NCI-H1417 (cell line): ENCODE results near the gene PDIA6.
A peak's percentile ranks its signal among the peaks of the same experiment; 100 is the strongest.

Source experiments
- DNase-seq, 3 experiments: peaks; one replicate each; lab custom pipeline; 2025; lab: John Stamatoyannopoulos, UW

PDIA6 gene, protein sequence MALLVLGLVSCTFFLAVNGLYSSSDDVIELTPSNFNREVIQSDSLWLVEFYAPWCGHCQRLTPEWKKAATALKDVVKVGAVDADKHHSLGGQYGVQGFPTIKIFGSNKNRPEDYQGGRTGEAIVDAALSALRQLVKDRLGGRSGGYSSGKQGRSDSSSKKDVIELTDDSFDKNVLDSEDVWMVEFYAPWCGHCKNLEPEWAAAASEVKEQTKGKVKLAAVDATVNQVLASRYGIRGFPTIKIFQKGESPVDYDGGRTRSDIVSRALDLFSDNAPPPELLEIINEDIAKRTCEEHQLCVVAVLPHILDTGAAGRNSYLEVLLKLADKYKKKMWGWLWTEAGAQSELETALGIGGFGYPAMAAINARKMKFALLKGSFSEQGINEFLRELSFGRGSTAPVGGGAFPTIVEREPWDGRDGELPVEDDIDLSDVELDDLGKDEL

DNA sequence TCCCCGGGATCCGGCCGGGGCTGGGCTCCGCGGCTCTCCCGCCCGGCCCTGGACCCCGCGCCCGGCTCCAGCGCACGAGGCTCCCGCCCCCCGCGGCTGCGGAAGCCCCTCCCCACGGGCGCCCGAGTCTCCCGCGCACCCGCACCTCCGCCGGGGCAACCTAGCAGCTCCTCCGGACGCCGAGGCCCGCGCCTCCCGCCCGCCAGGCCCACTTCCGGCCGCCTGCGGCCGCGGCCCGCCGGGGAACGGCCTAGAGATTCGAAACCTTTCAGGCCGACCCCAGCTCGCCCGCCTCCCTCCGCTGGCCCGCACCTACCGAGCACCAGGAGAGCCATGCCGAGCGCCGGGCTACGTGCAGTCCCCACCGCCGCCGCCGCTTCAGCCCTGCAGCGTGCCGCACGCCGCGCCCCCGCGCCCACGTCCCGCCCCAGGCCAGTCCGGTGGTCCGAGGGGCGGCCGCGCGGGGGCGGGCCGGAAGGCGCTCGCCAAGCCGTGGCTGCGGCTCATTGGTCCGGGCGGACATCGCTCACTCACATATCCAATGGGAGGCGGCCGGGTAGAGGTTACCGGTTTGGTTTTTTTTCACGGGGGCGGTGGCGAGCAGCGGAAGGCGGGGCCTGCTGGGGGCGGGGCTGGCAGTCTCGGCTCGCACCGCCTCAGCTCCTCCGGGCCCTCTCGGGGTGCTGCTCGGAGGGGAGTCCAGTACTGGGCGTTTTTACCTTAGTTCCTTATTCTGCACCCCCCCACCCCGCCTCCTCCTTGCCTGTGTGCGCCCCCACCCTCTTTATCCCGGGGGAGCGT, at the start of gene PDIA6:
PDIA6 (minus strand) TSS at position 424 of the 801 bp plus-strand sequence; CDS start at position 335, 89 bp downstream.
- DNase-seq: peak; percentile 98 to 100 (median 98)

DNA sequence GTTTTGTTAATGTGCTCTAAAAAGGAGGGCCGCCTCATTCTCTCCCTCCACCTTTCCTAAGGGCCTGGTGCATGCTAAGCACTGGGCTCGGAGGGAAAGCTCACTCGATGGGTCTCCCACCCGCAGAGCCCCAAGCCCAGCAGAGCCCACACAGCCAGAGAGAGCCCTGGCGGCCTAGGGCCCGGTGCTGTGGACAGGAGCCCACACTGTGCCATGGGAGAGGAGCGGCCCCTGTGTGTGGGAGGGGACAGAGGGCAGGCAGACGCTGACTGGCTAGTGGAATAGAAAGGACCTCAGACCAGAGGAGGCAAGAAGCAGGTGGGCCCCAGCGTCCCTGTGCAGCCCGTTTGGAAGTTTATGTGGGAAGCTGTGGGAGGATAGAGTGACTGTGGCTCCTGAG, 49.7 kb upstream of the PDIA6 start:
- DNase-seq: no peak

DNA sequence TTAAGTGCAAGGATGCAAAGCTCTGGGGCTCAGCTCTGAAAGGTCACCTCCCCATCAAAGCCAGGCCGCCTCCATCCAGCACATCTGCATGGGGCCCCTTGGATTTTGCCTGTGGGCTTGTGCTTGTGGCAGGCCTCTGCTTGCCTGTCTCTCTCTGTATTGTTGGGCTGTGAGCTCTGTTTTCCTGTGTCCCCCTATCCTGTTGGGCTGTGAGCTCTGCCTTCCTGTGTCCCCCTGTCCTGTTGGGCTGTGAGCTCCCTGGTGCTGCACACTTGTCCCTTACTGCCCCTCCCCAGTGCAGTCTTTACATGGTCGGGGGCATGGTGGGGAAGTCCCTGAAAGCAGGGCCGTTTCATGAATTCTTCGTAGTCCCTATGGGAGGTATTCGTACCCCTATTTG, 49.2 kb upstream of the PDIA6 start:
- DNase-seq: no peak

DNA sequence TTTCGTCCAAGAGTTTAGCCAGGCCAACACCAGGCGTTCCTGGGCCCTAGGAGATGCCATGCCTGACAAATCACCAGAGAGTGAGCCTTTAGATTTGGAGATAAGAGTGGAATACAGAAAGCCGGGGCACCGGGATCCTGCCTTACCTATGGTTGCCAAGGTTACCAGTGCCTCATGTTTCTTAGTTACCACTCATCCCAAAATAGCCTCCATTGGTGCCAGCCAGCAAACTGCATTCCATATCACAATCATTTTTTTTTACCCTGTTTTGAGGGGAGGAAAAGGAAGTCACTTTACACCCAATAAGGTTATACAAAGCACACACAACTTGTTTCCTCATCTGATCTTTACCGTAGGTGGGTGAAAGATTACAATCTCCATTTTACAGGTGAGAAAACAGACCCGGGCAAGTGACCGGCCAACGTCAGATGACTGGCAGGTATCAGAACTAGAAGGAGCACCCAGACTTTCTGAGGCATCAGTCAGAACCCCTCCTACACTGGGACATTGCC, 48.3 kb upstream of the PDIA6 start:
- no peak for DNase-seq

DNA sequence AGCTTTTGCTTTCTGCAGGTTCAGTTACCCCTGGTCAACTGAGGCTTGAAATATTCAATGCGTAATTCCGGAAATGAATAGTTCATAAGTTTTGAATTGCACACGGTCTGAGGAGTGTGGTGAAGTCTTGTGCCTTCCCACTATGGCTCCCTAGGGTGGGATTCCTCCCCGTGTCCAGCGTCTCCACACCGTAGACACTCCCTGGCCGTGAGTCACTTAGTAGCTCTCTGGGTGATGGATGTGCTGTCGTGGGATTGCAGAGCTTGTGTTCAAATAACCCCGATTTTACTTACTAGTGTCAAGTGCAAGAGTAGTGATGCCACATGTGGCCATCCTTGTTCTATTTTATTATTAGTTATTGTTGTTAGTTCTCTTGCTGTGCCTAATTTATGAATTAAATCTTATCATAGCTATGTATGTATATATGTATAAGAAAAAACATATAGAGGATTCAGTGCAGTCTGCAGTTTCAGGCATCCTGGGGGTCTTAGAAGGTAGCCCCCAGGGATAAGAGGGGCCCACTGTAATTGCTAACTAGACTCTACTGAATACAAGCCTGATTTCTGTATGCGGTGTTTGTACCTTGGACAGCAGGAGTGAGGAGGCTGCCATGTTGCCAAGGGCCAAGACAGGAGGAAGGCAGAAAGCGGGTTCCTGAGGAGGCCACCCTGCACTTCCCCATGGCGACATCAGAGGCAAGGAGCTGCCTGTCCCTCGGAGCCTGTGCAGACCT, 47.7 kb upstream of the PDIA6 start:
- DNase-seq: no peak

DNA sequence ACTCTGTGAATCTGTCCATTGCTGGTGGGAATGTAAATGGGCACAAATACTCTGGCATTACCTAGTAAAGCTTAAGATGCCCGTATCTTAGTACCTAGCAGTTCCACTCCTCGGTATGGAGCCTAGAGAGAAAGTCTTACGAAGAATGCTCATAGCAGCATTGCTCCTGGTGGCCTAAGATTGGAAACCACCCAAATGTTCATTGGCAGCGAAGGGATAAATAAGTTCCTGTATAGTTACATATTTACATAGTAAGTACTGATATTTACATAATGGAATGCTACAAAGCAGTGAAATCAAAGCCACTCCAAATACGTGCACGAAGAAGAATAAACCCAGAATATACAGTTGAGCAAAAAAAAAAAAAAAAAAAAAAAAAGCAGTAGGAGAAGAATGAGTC, 46.7 kb upstream of the PDIA6 start:
- DNase-seq: no peak

DNA sequence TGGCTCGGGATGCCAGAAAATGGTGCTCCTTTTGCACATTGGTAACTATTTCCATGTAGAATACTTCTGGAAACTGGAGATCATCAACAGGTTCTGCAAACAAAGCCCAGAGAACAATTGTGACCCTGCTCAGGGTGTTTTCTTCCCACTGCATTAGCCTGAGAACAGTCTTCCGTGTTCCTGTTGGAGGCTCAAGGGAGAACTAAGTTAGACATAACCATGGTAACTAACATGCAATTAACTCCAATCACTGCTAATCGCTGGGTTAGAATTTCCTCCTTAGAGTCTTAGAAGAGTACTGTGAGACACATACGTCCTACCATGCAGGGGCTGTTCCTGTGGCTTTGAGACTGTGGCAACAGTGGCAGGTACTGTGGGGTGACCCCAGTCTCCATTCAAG, 36.0 kb upstream of the PDIA6 start:
- peak in 1 of 3 experiments; percentile 44 for DNase-seq

DNA sequence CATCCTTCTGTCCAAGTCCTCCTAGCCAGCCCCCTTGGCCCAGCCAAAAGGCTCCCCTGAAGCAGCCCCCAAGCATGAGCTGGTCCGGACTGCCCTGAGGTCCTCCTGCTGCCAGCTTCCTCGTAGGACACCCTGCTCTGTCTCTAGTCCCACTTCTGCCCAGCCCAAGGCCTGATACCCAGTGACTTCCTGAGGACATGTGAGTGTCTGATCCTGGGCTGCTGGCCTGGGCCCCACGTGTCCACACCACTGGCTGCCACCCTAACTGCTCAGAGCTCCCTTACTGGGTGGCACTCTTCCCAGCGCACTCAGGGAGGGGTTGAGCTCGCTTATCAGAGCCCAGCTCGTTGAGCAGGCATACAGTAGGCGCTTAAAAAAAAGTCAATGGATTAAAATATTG, 34.4 kb upstream of the PDIA6 start:
- no peak for DNase-seq

DNA sequence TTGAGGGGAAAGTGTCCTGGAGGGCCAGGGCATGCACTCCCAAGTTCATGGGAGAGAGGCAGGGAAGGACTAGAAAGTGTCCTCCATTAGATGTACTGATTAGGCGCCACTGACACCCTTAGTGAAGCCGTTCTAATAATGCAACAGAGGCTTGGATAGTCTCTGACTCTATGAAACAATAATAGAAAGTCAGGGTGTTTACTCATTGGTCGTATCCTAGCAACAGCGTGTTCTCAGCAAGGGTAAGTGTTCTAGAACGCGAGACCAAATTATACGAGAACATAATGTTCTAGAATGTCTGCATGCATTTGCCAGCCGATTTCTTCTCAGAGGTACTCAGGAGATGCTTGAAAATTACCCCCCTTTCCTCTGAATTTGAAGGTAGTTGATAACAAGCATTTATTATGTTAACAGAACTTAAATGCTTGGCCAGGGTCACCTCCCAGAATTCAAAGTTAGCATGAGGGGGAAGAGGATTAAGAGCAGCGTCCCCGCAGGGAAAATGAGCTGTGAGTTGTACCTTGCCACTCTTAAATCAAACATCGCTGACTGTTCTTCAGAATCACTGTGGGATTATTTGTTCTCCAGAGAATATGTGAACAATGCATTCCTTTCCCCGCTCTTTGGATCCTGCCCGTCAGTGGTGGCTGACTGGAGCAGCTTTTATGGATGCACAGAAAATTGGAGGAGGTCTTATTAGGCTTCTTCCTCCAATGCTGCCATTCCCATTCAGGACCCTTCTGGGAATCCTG, 33.7 kb upstream of the PDIA6 start:
- DNase-seq: peak in 2 of 3 experiments; percentile 13 to 26

DNA sequence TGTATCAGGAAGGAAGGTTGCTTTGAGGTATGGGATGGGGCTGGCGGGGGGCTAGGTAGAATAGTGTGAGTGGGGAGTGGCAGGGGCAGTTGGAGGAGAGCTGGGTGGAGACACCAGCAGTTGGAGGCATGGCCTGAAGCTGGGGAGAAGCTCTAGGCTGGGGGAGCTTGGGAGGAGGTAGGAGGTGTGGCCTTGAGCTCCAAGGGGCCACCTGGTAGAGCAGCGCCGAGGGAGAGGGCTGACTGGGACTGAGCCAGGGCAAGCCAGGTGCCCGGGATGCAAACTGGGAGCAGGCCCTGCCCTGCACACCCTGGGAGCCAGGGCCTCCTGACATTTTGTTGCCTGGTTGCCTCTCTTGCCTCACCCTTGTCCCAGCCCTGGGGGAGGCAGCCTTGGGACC, 33.1 kb upstream of the PDIA6 start:
- DNase-seq: no peak

DNA sequence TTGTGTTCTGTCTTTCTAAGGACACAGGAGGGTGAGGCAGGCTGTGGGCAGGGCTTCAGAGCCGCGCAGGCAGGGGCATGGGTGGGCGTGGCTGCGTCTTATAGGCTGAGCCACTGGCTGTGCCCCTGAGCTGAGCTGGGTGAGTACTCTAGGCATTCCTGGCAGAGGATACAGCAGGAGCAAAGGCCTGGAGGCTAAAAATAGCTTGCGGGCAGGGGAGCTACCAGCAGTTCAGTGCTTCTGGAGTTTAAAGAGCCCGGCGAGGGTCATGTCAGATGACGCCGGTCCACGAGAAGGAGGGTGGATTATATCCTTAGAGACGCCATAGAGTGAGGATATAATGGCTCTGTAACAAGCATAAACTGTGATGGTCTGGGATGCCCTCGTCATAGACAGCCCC, 31.5 kb upstream of the PDIA6 start:
- peak in 1 of 3 experiments; percentile 99 for DNase-seq

DNA sequence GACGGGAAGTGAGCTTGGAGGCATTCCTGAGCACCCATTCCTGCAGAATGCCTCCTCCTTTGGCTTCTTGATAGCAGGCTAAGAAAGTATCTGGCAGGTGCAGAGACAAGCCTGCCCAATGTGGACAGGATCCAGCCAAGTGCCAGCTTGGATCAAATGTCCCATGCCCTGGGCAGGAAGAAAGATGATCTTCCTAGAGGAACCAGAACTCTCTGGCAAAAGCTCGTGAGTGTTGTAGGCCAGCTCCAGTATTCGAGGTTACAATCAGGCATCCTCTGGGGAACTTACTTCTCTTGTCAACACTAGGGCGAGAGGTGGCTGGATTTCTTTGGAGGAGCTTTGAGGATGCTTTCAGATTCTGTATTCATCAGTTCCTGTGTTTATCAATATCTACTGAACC, 29.9 kb upstream of the PDIA6 start:
- DNase-seq: no peak

DNA sequence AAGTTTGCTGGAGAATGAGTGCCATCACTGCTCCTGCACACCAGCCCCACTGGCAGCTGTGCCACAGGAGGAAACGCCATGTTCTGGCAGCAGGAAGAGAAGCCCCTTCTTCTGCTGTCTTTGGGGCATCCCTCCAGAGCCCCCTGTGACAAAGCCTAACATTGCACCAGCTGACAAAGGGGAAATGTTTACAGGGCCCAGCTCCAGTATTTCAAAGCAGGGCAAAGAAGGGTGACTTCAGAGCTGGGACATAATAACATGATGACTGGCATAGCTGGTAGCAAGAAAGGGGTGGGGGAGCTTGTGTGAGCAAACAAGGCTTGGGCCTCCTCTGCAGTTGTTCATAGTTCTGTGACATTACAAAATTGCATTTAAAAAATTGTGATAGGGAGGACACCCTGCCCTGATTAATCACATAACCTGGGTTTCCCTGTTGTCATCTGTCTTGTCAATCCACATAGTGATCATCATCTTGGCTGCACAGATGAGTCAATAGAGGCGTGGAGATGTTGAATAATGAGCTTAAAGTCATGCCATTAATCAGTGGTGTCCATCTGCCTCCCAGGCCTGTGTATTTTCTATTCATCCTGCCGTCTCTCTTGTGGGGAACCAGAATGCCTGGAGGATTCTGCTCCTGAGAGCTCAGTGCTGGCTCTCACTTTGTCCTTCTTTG, 29.1 kb upstream of the PDIA6 start:
- DNase-seq: no peak

DNA sequence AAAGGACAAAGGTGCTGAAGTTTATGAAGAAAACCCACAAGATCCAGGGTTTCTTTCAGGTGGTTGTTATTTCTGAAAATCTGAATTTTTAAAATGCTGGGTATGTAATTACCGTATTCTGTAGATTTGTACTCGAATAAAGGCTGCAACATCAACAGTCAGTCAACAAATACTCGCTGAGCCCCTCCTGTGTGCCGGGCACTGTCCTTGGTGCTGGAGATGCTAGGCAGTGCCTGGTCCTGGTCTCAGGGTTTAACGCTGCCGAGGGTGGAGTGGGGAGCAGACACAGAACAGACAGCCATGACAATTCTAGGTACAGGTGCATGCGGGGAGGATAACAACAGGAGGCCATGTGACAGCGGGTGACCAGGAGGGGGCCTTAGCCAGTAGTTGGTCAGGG, 27.2 kb upstream of the PDIA6 start:
- DNase-seq: no peak

DNA sequence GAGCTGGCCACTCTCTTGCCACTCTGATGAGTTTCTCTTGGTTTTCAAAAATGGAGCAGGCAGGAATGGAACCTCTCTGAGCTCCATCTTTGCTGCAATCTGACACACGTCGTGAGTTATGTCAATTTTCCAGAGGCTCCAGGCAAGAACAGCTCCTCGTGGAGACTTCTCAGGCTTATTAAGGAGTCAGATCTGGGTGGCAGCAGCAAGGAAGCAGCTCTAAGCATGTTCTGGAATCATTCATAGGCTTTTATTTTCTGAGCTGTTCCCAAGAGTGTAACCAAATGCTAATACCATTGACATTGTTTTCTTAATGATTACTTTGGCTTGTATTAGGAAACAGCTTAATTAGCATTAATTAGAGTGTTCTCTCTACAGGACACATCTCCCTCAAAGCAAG, 26.1 kb upstream of the PDIA6 start:
- DNase-seq: no peak

DNA sequence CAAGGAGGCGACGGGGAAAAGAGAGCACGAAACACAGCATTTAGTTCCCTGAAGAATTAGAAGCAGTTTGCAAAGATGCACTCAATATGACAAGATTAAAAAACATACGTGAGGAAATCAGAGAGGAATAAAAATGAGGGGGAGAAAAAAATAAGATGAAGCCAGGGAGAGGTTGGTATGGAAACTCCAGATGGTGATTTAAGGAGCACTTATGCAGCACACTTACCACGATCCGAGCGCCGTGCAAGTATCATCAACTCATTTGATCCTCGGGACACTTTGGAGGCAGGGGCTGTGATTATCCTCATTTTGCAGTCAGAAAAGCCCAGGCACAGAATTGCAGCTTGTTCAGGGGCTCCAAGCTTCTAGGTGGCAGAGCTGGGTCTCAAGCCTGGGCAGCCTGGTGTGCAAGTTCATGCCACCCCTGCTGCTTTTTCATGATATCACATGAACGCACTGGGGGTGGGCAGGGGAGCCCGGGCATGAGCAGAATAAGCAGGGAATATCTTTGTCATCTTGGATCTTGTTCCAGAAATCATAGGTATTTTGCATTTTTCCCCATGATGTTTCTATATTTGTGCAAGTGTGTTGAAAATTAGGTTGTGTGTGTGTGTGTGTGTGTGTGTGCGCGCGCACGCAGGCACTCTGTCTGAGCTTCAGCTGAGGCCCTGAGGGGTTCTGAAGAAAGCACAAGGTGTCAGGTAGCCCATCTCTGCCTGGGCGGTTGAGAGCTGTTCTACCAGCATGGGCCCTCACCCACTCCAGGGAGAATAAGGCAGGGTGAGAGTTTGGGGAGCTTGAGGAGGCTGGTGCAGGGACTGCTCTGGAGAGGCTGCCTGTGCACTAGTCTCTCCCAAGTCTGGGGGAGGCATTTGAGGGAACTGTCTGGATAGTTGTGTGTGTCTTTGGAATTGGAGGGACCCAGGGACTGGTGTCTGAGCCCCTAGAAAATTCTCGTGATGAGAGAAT, 25.0 kb upstream of the PDIA6 start:
- peak in 2 of 3 experiments; percentile 14 to 69 for DNase-seq

DNA sequence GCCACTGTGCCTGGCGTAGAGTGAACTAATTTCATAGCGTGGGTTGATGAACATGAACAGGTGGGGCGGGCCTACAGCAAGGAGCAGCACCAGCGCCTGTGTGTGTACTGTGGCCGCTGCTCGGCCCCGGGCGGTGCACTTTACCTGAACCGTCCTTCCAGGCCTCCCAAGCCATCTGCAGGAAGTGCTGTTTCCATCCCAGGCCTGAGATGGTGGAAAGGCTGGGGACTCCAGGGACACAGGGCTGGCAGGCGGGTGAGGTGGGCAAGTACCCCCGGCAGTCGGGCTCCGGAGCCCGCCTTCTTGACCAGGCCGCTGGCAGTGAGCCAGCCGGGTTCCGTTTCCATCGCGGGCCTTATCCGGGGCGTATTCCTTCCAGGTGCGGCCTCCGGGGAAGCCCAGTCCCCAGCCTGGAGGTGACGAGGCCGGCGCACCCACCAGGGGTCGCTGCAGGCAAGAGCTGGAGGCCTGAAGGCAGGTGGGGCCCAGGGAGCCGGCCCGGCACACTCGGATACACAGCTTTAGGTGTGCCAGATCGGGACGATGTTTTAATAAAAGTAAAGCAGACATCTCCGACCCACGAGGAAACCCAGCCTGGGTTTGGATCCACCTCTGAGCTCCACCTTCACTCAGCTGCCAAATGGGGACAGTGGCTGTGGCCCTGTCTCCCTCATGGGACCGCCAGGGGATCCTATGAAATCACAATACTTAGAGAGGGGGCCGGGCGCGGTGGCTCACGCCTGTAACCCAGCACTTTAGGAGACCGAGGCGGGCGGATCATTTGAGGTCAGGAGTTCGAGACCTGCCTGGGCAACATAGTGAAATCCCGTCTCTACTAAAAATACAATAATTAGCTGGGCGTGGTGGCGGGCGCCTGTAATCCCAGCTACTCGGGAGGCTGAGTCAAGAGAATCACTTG, 22.7 kb upstream of the PDIA6 start:
- peak in 2 of 3 experiments; percentile 33 to 94 for DNase-seq

DNA sequence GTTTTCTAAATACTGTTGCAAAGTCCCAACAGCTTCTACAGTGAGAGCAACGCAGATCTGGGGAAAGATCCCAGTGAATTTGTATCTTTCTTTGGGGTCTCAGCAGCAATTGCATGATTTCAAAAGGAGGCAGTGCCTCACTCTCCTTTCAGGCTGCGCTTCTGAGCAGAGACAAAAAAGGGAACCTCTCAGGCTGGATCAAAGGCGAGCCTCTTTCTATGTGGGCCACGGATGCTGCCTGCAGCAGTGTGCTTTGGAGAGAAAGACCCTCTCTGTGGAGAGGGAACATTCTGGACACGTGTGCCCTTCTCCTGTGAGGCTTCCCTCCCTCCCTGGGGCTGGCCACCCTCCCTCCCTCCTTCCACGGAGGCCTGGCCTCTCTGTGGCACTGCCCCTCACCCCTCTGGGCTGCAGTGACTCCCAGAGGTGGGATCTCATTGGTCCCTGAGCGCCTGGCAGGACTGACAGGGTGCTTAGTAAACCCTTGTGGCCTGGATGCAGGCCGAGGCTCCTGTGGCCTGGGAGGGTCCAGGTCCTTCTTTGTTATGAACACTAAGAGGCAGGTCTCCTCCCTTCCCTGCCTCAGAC, 21.6 kb upstream of the PDIA6 start:
- DNase-seq: peak in 1 of 3 experiments; percentile 20
